Measurements from ENCODE around the gene PRSS57. TPM values are rescaled to one million over a fixed set of nuclear protein-coding genes. Genes with fewer than 3 reads are reported as not detected.

PRSS57 gene
- polyA plus RNA-seq, 1 of the 3 experiments (the other 2 are of a cell fraction): not detected

DNA sequence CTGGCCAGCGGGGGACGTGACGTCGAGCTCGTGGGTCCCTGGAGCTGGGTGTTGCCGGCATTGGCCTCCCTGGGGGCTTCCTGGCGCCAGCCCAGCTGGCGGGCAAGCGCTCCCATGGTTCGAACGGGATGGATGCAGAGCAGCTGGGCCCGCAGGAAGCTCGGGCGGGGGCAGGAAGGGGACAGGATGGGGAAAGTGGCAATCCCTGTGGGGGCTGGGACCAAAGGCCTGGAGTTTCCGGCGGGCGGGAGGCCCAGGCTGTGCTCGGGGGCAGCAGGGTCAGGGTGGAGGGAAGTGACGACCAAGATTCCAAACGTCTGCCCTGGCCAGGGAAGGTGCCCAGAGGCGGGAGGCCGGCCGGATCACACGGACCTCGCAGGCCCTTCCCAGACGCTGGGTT is 32.8 kb upstream of the PRSS57 start:
- POLR2A ChIA-PET: no interaction called here
- Histone ChIP-seq H3K79me2 (ENCODE audit: insufficient read depth) (no peaks in the 10 kb centered on the region), H3K9me3 (no peaks in the 10 kb centered on the region), H3K9me2 (no peaks in the 10 kb centered on the region), H3K27me3 (ENCODE audit: insufficient read depth) (no peaks in the 10 kb centered on the region), H2AFZ (ENCODE audit: low read depth) (no peak overlapping the region), H3F3A (replicated peaks; ENCODE audit: insufficient read depth) (no peaks in the 10 kb centered on the region), H3K36me3 (replicated peaks in 1 of 2; ENCODE audit: control insufficient read depth in 1 of 2, insufficient read depth in 2 of 2, low read length in 1 of 2) (no peaks in the 10 kb centered on the region), H3K27ac (ENCODE audit: low read depth in 2 of 2, low read length in 1 of 2) (no peak overlapping the region), H3K4me1 (ENCODE audit: control insufficient read depth in 1 of 2, insufficient read depth in 2 of 2, low read depth in 1 of 2, low read length in 1 of 2) (no peaks in the 10 kb centered on the region), H3K9ac (no peak overlapping the region), H3K4me3 (ENCODE audit: low read depth in 2 of 2, low read length in 1 of 2) (no peak overlapping the region), H4K20me1 (ENCODE audit: insufficient read depth) (no peaks in the 10 kb centered on the region), H3K4me2 (no peak overlapping the region)
- CTCF ChIA-PET: no interaction called here
- 96% methylated on average over 13 of the region's 26 CpGs for WGBS (ENCODE audit: low lambda C conversion rate)
- no peak for DNase-seq
- TF ChIP-seq JUND (IDR thresholded peaks at IDR 0.05) (no peak), TAF1 (IDR thresholded peaks at IDR 0.05; ENCODE audit: borderline replicate concordance, low read depth, low read length) (no peak)

DNA sequence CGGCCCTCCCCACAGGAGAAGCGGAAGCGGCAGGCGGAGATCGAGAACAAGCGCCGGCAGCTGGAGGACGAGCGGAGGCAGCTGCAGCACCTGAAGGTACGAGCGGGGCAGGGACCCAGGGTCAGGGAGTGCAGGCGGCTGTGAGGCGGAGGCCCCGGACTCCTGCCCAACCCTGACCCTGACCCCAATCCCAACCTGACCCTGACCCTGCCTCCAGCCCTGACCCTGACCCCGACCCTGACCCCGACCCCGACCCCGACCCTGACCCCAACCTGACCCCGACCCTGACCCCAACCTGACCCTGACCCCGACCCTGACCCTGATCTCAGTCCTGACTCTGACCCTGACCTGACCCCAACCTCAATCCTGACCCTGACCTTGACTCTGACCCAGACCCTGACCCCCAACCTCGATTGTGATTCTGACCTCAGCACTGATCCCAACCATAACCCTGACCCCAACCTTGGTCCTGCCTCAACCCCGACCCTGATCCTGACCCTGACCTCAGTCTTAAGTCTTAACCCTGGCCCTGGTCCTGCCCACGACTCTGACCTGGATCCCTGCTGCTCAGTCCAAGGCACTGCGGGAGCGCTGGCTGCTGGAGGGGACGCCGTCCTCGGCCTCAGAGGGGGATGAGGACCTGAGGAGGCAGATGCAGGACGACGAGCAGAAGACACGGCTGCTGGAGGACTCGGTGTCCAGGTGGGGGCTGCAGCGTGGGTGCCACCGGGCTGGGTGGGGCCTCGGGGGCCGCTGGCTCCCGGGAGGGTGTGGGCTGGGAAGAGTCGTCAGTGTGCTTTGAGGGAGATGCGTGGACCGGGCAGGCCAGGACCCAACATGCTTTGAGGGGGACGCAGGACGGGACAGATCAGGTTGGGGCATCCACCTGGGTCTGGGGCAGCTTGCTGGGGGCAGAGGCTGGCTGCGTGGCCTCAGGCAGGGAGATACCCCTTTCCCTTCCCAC is 32.0 kb upstream of the PRSS57 start:
- Histone ChIP-seq H3K9me2 (no peaks in the 10 kb centered on the region), H2AFZ (ENCODE audit: low read depth) (no peak overlapping the region), H4K20me1 (ENCODE audit: insufficient read depth) (no peaks in the 10 kb centered on the region), H3K4me3 (ENCODE audit: low read depth in 2 of 2, low read length in 1 of 2) (no peak overlapping the region), H3F3A (replicated peaks; ENCODE audit: insufficient read depth) (no peaks in the 10 kb centered on the region), H3K9ac (no peak overlapping the region), H3K36me3 (replicated peaks in 1 of 2; ENCODE audit: control insufficient read depth in 1 of 2, insufficient read depth in 2 of 2, low read length in 1 of 2) (no peaks in the 10 kb centered on the region), H3K4me1 (ENCODE audit: control insufficient read depth in 1 of 2, insufficient read depth in 2 of 2, low read depth in 1 of 2, low read length in 1 of 2) (no peaks in the 10 kb centered on the region), H3K9me3 (no peaks in the 10 kb centered on the region), H3K4me2 (no peak overlapping the region), H3K79me2 (ENCODE audit: insufficient read depth) (no peaks in the 10 kb centered on the region), H3K27me3 (ENCODE audit: insufficient read depth) (no peaks in the 10 kb centered on the region), H3K27ac (ENCODE audit: low read depth in 2 of 2, low read length in 1 of 2) (no peak overlapping the region)
- no peak for DNase-seq
- WGBS (ENCODE audit: low lambda C conversion rate): 87% methylated on average over 23 of the region's 43 CpGs
- POLR2A ChIA-PET: no interaction called here
- TF ChIP-seq IRF3 (IDR thresholded peaks at IDR 0.05; ENCODE audit: low read depth, low read length) (no peak), TCF12 (IDR thresholded peaks at IDR 0.05) (no peak), REST (IDR thresholded peaks at IDR 0.05; ENCODE audit: low read depth, low read length) (no peak), ZBTB33 (IDR thresholded peaks at IDR 0.05; ENCODE audit: borderline replicate concordance, low read depth) (no peak)
- CTCF ChIA-PET: interaction anchor here (0.7 to 1.0 kb wide), 3 partner anchors 19 to 143 kb away, joined by 3 read pairs; no protein-coding TSS in a partner anchor
